ENCODE data around the gene RTN4RL2. TPM values are rescaled to one million over a fixed set of nuclear protein-coding genes. Genes with fewer than 3 reads are reported as not detected.

Gene RTN4RL2
- total RNA-seq, 2 experiments from 2014 or later, result 0.23 to 0.27 TPM

- Mint-ChIP-seq H3K4me1 (ENCODE audit: low read depth) (peaks cover 17% of the 10 kb centered on the region), H3K9me3 (no peaks in the 10 kb centered on the region), H3K36me3 (ENCODE audit: low read depth) (peaks cover 23% of the 10 kb centered on the region), H3K4me3 (no peak overlapping the region), H3K27me3 (no peaks in the 10 kb centered on the region), H3K27ac (no peak overlapping the region)
- DNase-seq, result no peak
- TF ChIP-seq CTCF (IDR thresholded peaks at IDR 0.05), result no peak
- intact Hi-C loops (cut with micrococcal nuclease), result no loop called here
- ChIA-PET CTCF (interaction anchor here (1.1 to 7.1 kb wide), 4 partner anchors 21 to 97 kb away, joined by 3 to 84 read pairs (median 7); no protein-coding TSS in a partner anchor), POLR2A (interaction anchor here (1.4 kb wide), 1 partner anchor 63 kb away, joined by 3 read pairs; no protein-coding TSS in a partner anchor)
- ATAC-seq, result no peak
Measured at GRCh38 chr11:57429946-57430345, 30.4 kb upstream of the RTN4RL2 start.

DNA sequence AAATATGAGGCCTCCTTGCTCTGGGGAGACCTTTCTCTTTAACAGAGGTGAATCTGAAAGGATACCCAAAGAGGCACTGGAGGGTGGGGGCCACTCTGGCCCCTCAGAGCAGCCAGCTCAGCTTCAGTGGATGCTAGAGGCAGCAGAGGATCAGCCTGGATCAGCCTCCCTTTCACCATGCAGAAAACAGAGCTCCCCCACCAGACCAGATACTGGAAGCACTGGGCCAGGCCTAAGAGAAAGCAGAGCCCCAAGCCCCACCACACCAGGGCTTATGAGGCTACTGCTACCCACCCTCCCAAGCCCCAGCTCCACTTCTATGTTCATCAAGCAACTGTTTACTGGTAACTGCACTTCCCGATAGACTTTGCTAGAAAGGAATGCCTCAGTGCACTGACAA, 29.4 kb upstream of the RTN4RL2 start:
- no peak for TF ChIP-seq CTCF (IDR thresholded peaks at IDR 0.05)
- no peak for ATAC-seq
- CTCF ChIA-PET, result interaction anchor here (1.2 to 7.1 kb wide), 3 partner anchors 26 to 96 kb away, joined by 3 to 84 read pairs (median 10); no protein-coding TSS in a partner anchor
- Mint-ChIP-seq H3K36me3 (ENCODE audit: low read depth) (peaks cover 13% of the 10 kb centered on the region), H3K27ac (no peak overlapping the region), H3K9me3 (no peaks in the 10 kb centered on the region), H3K4me3 (no peak overlapping the region), H3K4me1 (ENCODE audit: low read depth) (peaks cover 17% of the 10 kb centered on the region), H3K27me3 (no peaks in the 10 kb centered on the region)
- DNase-seq, result no peak
- POLR2A ChIA-PET, result interaction anchor here (0.8 to 1.4 kb wide), 2 partner anchors 25 to 62 kb away, joined by 3 read pairs; no protein-coding TSS in a partner anchor
- intact Hi-C loops (cut with micrococcal nuclease), result no loop called here

DNA sequence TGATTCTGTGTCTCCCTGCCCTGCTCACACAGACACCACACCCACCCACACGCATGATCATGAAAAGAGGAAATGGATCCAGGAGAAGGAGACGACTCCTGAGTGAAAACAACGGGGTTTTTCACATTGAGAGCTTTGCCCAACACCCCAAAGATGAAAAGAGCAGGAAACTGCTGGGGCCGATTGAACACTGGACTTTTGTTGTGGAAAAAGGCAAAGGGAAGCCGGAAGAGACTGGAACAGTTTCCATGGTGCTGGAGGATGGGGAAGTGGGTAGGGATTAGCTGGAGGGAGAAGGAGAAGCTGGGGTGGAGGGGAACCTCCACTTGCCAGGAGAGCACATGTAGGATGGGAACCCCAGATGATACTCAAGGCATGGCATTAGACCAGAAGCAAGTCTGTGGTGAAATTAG, 28.2 kb upstream of the RTN4RL2 start:
- ChIA-PET CTCF (interaction anchor here (0.9 to 3.3 kb wide), 4 partner anchors 10 to 86 kb away, joined by 3 to 16 read pairs (median 3); no protein-coding TSS in a partner anchor), POLR2A (no interaction called here)
- ATAC-seq, result no peak
- intact Hi-C loops (cut with micrococcal nuclease), result no loop called here
- Mint-ChIP-seq H3K27me3 (no peaks in the 10 kb centered on the region), H3K36me3 (ENCODE audit: low read depth) (peaks cover under 1% of the 10 kb centered on the region), H3K4me3 (no peak overlapping the region), H3K9me3 (no peaks in the 10 kb centered on the region), H3K27ac (no peak overlapping the region), H3K4me1 (ENCODE audit: low read depth) (peaks cover 15% of the 10 kb centered on the region)
- DNase-seq, result no peak
- no peak for TF ChIP-seq CTCF (IDR thresholded peaks at IDR 0.05)

DNA sequence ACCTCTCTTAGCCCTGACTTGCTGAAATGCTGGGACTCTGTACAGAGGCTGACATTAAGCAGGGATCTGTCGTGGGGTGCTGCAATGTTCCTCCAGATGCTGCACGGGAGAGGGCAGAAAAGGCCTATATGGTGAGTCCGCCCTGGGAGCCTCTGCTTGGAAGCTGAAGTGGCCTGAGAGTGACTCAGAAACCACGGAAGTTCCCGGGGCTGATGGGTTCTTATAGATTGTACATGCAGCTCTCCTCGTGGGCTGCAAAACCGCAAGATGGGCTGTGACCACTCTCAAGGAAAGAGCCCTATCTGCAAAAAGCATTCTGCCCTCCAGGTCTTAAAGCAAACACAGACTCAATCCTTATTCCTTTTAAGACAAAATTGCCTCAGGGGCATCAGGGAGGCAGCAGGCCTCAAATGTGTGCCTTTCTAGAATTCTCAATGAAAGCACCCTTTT, 27.6 kb upstream of the RTN4RL2 start:
- intact Hi-C loops (cut with micrococcal nuclease), result no loop called here
- CTCF ChIA-PET, result interaction anchor here (0.9 to 3.3 kb wide), 4 partner anchors 10 to 87 kb away, joined by 3 to 16 read pairs (median 3); no protein-coding TSS in a partner anchor
- DNase-seq (peak; percentile 71), ATAC-seq (peak; percentile 68)
- Mint-ChIP-seq H3K27me3 (no peaks in the 10 kb centered on the region), H3K27ac (no peak overlapping the region), H3K4me1 (ENCODE audit: low read depth) (peaks cover 10% of the 10 kb centered on the region), H3K4me3 (no peak overlapping the region), H3K9me3 (no peaks in the 10 kb centered on the region), H3K36me3 (ENCODE audit: low read depth) (no peaks in the 10 kb centered on the region)
- POLR2A ChIA-PET, result interaction anchor here (0.8 kb wide), 1 partner anchor 35 kb away, joined by 3 read pairs; no protein-coding TSS in a partner anchor
- TF ChIP-seq CTCF (IDR thresholded peaks at IDR 0.05), result no peak
